ENCODE measurements around the gene HPS3.

DNA sequence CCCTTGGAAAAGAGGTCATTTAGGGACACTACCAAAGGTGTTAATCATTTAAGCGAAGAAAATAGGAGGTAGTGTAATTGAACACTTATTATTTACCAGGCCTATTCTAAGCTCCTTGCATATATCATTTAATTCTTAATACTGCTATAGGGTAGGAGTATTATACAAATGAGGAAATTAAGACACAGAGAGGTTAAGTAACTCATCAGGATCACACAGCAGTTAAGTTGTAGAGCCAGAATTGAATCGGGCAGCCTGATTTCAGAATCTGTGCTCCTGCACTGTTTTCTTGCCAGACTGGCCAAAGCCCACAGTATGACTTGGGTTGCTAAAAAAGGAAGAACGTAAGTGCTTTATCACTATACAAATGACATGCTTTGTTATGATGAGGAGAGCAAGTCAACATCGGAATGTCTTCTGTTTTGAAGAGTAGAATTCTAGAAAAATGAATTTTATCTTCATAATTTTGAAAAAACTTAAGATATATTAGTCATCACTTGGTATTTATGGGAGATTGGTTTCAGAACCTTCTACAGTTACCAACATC is 31.4 kb downstream of the HPS3 start:
- TF ChIP-seq, protein P1, sequence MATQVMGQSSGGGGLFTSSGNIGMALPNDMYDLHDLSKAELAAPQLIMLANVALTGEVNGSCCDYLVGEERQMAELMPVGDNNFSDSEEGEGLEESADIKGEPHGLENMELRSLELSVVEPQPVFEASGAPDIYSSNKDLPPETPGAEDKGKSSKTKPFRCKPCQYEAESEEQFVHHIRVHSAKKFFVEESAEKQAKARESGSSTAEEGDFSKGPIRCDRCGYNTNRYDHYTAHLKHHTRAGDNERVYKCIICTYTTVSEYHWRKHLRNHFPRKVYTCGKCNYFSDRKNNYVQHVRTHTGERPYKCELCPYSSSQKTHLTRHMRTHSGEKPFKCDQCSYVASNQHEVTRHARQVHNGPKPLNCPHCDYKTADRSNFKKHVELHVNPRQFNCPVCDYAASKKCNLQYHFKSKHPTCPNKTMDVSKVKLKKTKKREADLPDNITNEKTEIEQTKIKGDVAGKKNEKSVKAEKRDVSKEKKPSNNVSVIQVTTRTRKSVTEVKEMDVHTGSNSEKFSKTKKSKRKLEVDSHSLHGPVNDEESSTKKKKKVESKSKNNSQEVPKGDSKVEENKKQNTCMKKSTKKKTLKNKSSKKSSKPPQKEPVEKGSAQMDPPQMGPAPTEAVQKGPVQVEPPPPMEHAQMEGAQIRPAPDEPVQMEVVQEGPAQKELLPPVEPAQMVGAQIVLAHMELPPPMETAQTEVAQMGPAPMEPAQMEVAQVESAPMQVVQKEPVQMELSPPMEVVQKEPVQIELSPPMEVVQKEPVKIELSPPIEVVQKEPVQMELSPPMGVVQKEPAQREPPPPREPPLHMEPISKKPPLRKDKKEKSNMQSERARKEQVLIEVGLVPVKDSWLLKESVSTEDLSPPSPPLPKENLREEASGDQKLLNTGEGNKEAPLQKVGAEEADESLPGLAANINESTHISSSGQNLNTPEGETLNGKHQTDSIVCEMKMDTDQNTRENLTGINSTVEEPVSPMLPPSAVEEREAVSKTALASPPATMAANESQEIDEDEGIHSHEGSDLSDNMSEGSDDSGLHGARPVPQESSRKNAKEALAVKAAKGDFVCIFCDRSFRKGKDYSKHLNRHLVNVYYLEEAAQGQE (IDR thresholded peaks at IDR 0.05; ENCODE audit: insufficient read depth in 1 of 2, low read depth in 2 of 2, low read length in 2 of 2), result no peak
- TF ChIP-seq POLR2AphosphoS5 (IDR thresholded peaks at IDR 0.05; ENCODE audit: low read depth, low read length), result no peak
- no peak for TF ChIP-seq SIN3A (IDR thresholded peaks at IDR 0.05; ENCODE audit: borderline replicate concordance, insufficient read depth, low read length)
- no peak for TF ChIP-seq FOXP2 (optimal IDR thresholded peaks at IDR 0.05; ENCODE audit: borderline replicate concordance, extremely low read depth, extremely low read length, insufficient read depth)
